Stimulated activated naive B cell treated with anti-CD40 and anti-IgM and Interleukin-4, amounts not matched to agents 10 μg/mL and 1 μg/mL and 100 μg/mL, for 72 hours (primary cell): Measurements from ENCODE around the gene GADD45B.

ENCODE experiments used
- ATAC-seq, 2 donors: fragments of 150-1000 bp; cut with Tn5 transposase; replicated peaks; 2 replicates each; pipeline ENCODE4 v1.10.0; 2021; ENCODE audit warnings: moderate library complexity in 1 of 2
- DNase-seq: peaks from one replicate; pipeline ENCODE4 v3.0.0; 2021
- H3K27ac Mint-ChIP-seq: one replicate; pipeline ENCODE4 v1.8.0; 2022; ENCODE audit warnings: mild to moderate bottlenecking, mixed read lengths
- H3K27me3 Mint-ChIP-seq, 2 donors: one replicate each; pipeline ENCODE4 v1.8.0; 2022; ENCODE audit warnings: mixed read lengths in 2 of 2
- H3K36me3 Mint-ChIP-seq, 2 donors: one replicate each; pipeline ENCODE4 v1.8.0; 2022; ENCODE audit warnings: mixed read lengths in 2 of 2, mild to moderate bottlenecking in 1 of 2
- H3K4me1 Mint-ChIP-seq, 2 donors: one replicate each; pipeline ENCODE4 v1.8.0; 2022; ENCODE audit warnings: mixed read lengths in 2 of 2, mild to moderate bottlenecking in 1 of 2
- H3K4me3 Mint-ChIP-seq, 2 donors: one replicate each; pipeline ENCODE4 v1.8.0; 2022; ENCODE audit warnings: mild to moderate bottlenecking in 2 of 2, mixed read lengths in 2 of 2, moderate library complexity in 1 of 2
- H3K9me3 Mint-ChIP-seq, 2 donors: one replicate each; pipeline ENCODE4 v1.8.0; 2022; ENCODE audit warnings: mixed read lengths in 2 of 2, mild to moderate bottlenecking in 1 of 2

The GADD45B gene

GRCh38 chr19:2475702-2476450, at the start of gene GADD45B:
TSS of gene GADD45B (plus strand) at chr19:2476127. CDS start at chr19:2476359, 232 bp downstream.
- ATAC-seq (peak; percentile 38 to 56), DNase-seq (peak; percentile 98)
- Mint-ChIP-seq H3K4me3 (peak within 1 kb of the TSS; percentile 93 to 99), H3K4me1 (peaks cover 23 to 45% of the 10 kb centered on the region in 2 donors), H3K36me3 (peaks cover 30 to 31% of the 10 kb centered on the region in 2 donors), H3K9me3 (no peaks in the 10 kb centered on the region), H3K27ac (peak within 1 kb of the TSS; percentile 98), H3K27me3 (no peaks in the 10 kb centered on the region)

GRCh38 chr19:2426611-2427428, 49.1 kb upstream of the GADD45B start:
- Mint-ChIP-seq H3K9me3 (no peaks in the 10 kb centered on the region), H3K4me3 (peak overlapping the region; percentile 98 to 99), H3K36me3 (peaks cover 31 to 50% of the 10 kb centered on the region in 2 donors), H3K27ac (peak overlapping the region; percentile 99), H3K4me1 (peaks cover 13 to 36% of the 10 kb centered on the region in 2 donors), H3K27me3 (no peaks in the 10 kb centered on the region)
- ATAC-seq, result peak; percentile 35 to 41
- DNase-seq, result no peak

GRCh38 chr19:2427429-2428320, 48.3 kb upstream of the GADD45B start, which contains the start of gene TIMM13:
TSS of gene TIMM13 (minus strand) at chr19:2427586. CDS start at chr19:2427533, 53 bp downstream.
- Mint-ChIP-seq H3K9me3 (no peaks in the 10 kb centered on the region), H3K4me1 (peaks cover 13 to 36% of the 10 kb centered on the region in 2 donors), H3K36me3 (peaks cover 32 to 53% of the 10 kb centered on the region in 2 donors), H3K4me3 (peak within 1 kb of the TSS; percentile 98 to 99), H3K27ac (peak within 1 kb of the TSS; percentile 99), H3K27me3 (no peaks in the 10 kb centered on the region)
- peak; percentile 92 to 94 for ATAC-seq
- DNase-seq, result peak; percentile 94

GRCh38 chr19:2428321-2428690, 47.6 kb upstream of the GADD45B start:
- ATAC-seq (no peak), DNase-seq (no peak)
- peaks cover 13 to 34% of the 10 kb centered on the region in 2 donors for H3K4me1 Mint-ChIP-seq
- H3K4me3 Mint-ChIP-seq, result peak overlapping the region; percentile 46 to 99
- H3K36me3 Mint-ChIP-seq, result peaks cover 32 to 53% of the 10 kb centered on the region in 2 donors
- H3K9me3 Mint-ChIP-seq, result no peaks in the 10 kb centered on the region
- no peaks in the 10 kb centered on the region for H3K27me3 Mint-ChIP-seq
- H3K27ac Mint-ChIP-seq, result peak overlapping the region; percentile 73

- H3K4me1 Mint-ChIP-seq, result peaks cover 12 to 31% of the 10 kb centered on the region in 2 donors
- ATAC-seq, result no peak
- no peak overlapping the region for H3K4me3 Mint-ChIP-seq
- H3K27ac Mint-ChIP-seq, result peak overlapping the region; percentile 31
- no peaks in the 10 kb centered on the region for H3K27me3 Mint-ChIP-seq
- DNase-seq, result no peak
- no peaks in the 10 kb centered on the region for H3K9me3 Mint-ChIP-seq
- H3K36me3 Mint-ChIP-seq, result peaks cover 33 to 57% of the 10 kb centered on the region in 2 donors
These were observed 46.9 kb upstream of the GADD45B start for GRCh38 chr19:2428756-2429711.

- H3K27me3 Mint-ChIP-seq, result no peaks in the 10 kb centered on the region
- H3K4me1 Mint-ChIP-seq, result peaks cover 12 to 35% of the 10 kb centered on the region in 2 donors
- H3K9me3 Mint-ChIP-seq, result no peaks in the 10 kb centered on the region
- H3K4me3 Mint-ChIP-seq, result peak overlapping the region in 1 of 2 donors; percentile 52
- peak overlapping the region; percentile 42 for H3K27ac Mint-ChIP-seq
- peaks cover 37 to 62% of the 10 kb centered on the region in 2 donors for H3K36me3 Mint-ChIP-seq
- no peak for DNase-seq
- ATAC-seq, result no peak
These were observed 45.9 kb upstream of the GADD45B start for GRCh38 chr19:2429917-2430535.

- no peaks in the 10 kb centered on the region for H3K27me3 Mint-ChIP-seq
- H3K9me3 Mint-ChIP-seq, result no peaks in the 10 kb centered on the region
- no peak for ATAC-seq
- H3K4me3 Mint-ChIP-seq, result no peak overlapping the region
- peaks cover 40 to 63% of the 10 kb centered on the region in 2 donors for H3K36me3 Mint-ChIP-seq
- no peak for DNase-seq
- peaks cover 8 to 25% of the 10 kb centered on the region in 2 donors for H3K4me1 Mint-ChIP-seq
- no peak overlapping the region for H3K27ac Mint-ChIP-seq
These were observed 44.4 kb upstream of the GADD45B start for GRCh38 chr19:2431318-2432055.

- Mint-ChIP-seq H3K4me3 (no peak overlapping the region), H3K9me3 (no peaks in the 10 kb centered on the region), H3K27me3 (no peaks in the 10 kb centered on the region), H3K4me1 (peaks cover 8 to 18% of the 10 kb centered on the region in 2 donors), H3K27ac (no peak overlapping the region), H3K36me3 (peaks cover 42 to 55% of the 10 kb centered on the region in 2 donors)
- ATAC-seq (no peak), DNase-seq (no peak)
These were observed 43.6 kb upstream of the GADD45B start for GRCh38 chr19:2432131-2432848.

- Mint-ChIP-seq H3K9me3 (no peaks in the 10 kb centered on the region), H3K4me1 (peaks cover 5% of the 10 kb centered on the region in 2 donors), H3K27me3 (no peaks in the 10 kb centered on the region), H3K27ac (no peak overlapping the region), H3K36me3 (peaks cover 46 to 52% of the 10 kb centered on the region in 2 donors), H3K4me3 (no peak overlapping the region)
- DNase-seq (no peak), ATAC-seq (no peak)
These were observed 42.1 kb upstream of the GADD45B start for GRCh38 chr19:2433854-2434253.

GRCh38 chr19:2434267-2434666, 41.7 kb upstream of the GADD45B start:
- no peaks in the 10 kb centered on the region for H3K27me3 Mint-ChIP-seq
- DNase-seq (no peak), ATAC-seq (no peak)
- no peak overlapping the region for H3K4me3 Mint-ChIP-seq
- H3K4me1 Mint-ChIP-seq, result peaks cover 2 to 4% of the 10 kb centered on the region in 2 donors
- H3K9me3 Mint-ChIP-seq, result no peaks in the 10 kb centered on the region
- peak overlapping the region; percentile 31 for H3K27ac Mint-ChIP-seq
- H3K36me3 Mint-ChIP-seq, result peaks cover 43 to 48% of the 10 kb centered on the region in 2 donors

- DNase-seq (no peak), ATAC-seq (no peak)
- H3K27me3 Mint-ChIP-seq, result no peaks in the 10 kb centered on the region
- no peaks in the 10 kb centered on the region for H3K9me3 Mint-ChIP-seq
- H3K4me1 Mint-ChIP-seq, result peaks cover 2 to 4% of the 10 kb centered on the region in 2 donors
- H3K4me3 Mint-ChIP-seq, result no peak overlapping the region
- no peak overlapping the region for H3K27ac Mint-ChIP-seq
- H3K36me3 Mint-ChIP-seq, result peaks cover 40 to 45% of the 10 kb centered on the region in 2 donors
These were observed 41.1 kb upstream of the GADD45B start for GRCh38 chr19:2434721-2435265.
